Measurements from ENCODE around the gene EPS8.

Gene EPS8

GRCh38 chr12:15664491-15664890 is 124.7 kb downstream of the EPS8 start:
- Histone ChIP-seq H2AFZ (ENCODE audit: low read length) (no peak overlapping the region), H3K36me3 (ENCODE audit: insufficient read depth, low read length) (no peaks in the 10 kb centered on the region), H3K4me3 (ENCODE audit: low read length, poor library complexity, severe bottlenecking) (no peak overlapping the region), H4K20me1 (ENCODE audit: insufficient read depth, low read length, poor library complexity, severe bottlenecking) (no peaks in the 10 kb centered on the region), H3K9me2 (replicated peaks; ENCODE audit: low read depth, low read length) (no peaks in the 10 kb centered on the region), H3K4me2 (ENCODE audit: low read depth, low read length, poor library complexity, severe bottlenecking) (no peak overlapping the region), H3F3A (ENCODE audit: low read depth) (no peaks in the 10 kb centered on the region), H3K79me2 (ENCODE audit: insufficient read depth, low read length) (no peaks in the 10 kb centered on the region), H3K27me3 (ENCODE audit: insufficient read depth, low read length, poor library complexity, severe bottlenecking) (no peaks in the 10 kb centered on the region), H3K9me3 (ENCODE audit: insufficient read depth, low read depth, low read length) (no peaks in the 10 kb centered on the region), H3K4me1 (ENCODE audit: insufficient read depth, low read length, poor library complexity, severe bottlenecking) (no peaks in the 10 kb centered on the region), H3K9ac (ENCODE audit: low read depth, low read length, poor library complexity, severe bottlenecking) (no peak overlapping the region)
- TF ChIP-seq CTCF (conservative IDR thresholded peaks at IDR 0.05; ENCODE audit: low read length) (no peak), EZH2phosphoT487 (IDR thresholded peaks at IDR 0.05; ENCODE audit: borderline replicate concordance) (no peak)

- Histone ChIP-seq H3K4me1 (ENCODE audit: insufficient read depth, low read length, poor library complexity, severe bottlenecking) (no peaks in the 10 kb centered on the region), H3K9ac (ENCODE audit: low read depth, low read length, poor library complexity, severe bottlenecking) (no peak overlapping the region), H3K79me2 (ENCODE audit: insufficient read depth, low read length) (no peaks in the 10 kb centered on the region), H3K27me3 (ENCODE audit: insufficient read depth, low read length, poor library complexity, severe bottlenecking) (no peaks in the 10 kb centered on the region), H4K20me1 (ENCODE audit: insufficient read depth, low read length, poor library complexity, severe bottlenecking) (no peaks in the 10 kb centered on the region), H3K36me3 (ENCODE audit: insufficient read depth, low read length) (no peaks in the 10 kb centered on the region), H2AFZ (ENCODE audit: low read length) (no peak overlapping the region), H3F3A (ENCODE audit: low read depth) (no peaks in the 10 kb centered on the region), H3K9me3 (ENCODE audit: insufficient read depth, low read depth, low read length) (no peaks in the 10 kb centered on the region), H3K4me3 (ENCODE audit: low read length, poor library complexity, severe bottlenecking) (no peak overlapping the region), H3K9me2 (replicated peaks; ENCODE audit: low read depth, low read length) (no peaks in the 10 kb centered on the region), H3K4me2 (ENCODE audit: low read depth, low read length, poor library complexity, severe bottlenecking) (no peak overlapping the region)
- TF ChIP-seq CTCF (conservative IDR thresholded peaks at IDR 0.05; ENCODE audit: low read length) (no peak), EZH2phosphoT487 (IDR thresholded peaks at IDR 0.05; ENCODE audit: borderline replicate concordance) (no peak)
Observed at GRCh38 chr12:15662983-15663659, 126.1 kb downstream of the EPS8 start.

GRCh38 chr12:15662303-15662980 is 126.7 kb downstream of the EPS8 start:
- H3K9me2 ChIP-seq (replicated peaks; ENCODE audit: low read depth, low read length): no peaks in the 10 kb centered on the region
- no peak overlapping the region for H3K4me2 ChIP-seq (ENCODE audit: low read depth, low read length, poor library complexity, severe bottlenecking)
- H3K27me3 ChIP-seq (ENCODE audit: insufficient read depth, low read length, poor library complexity, severe bottlenecking): no peaks in the 10 kb centered on the region
- H3K79me2 ChIP-seq (ENCODE audit: insufficient read depth, low read length): no peaks in the 10 kb centered on the region
- no peaks in the 10 kb centered on the region for H3F3A ChIP-seq (ENCODE audit: low read depth)
- H3K4me1 ChIP-seq (ENCODE audit: insufficient read depth, low read length, poor library complexity, severe bottlenecking): no peaks in the 10 kb centered on the region
- H4K20me1 ChIP-seq (ENCODE audit: insufficient read depth, low read length, poor library complexity, severe bottlenecking): no peaks in the 10 kb centered on the region
- H3K4me3 ChIP-seq (ENCODE audit: low read length, poor library complexity, severe bottlenecking): no peak overlapping the region
- no peaks in the 10 kb centered on the region for H3K36me3 ChIP-seq (ENCODE audit: insufficient read depth, low read length)
- TF ChIP-seq EZH2phosphoT487 (IDR thresholded peaks at IDR 0.05; ENCODE audit: borderline replicate concordance) (no peak), CTCF (conservative IDR thresholded peaks at IDR 0.05; ENCODE audit: low read length) (no peak)
- H3K9me3 ChIP-seq (ENCODE audit: insufficient read depth, low read depth, low read length): no peaks in the 10 kb centered on the region
- H3K9ac ChIP-seq (ENCODE audit: low read depth, low read length, poor library complexity, severe bottlenecking): no peak overlapping the region
- H2AFZ ChIP-seq (ENCODE audit: low read length): no peak overlapping the region
